Stimulated activated CD8-positive, alpha-beta memory T cell treated with anti-CD3 and anti-CD28 coated beads, Interleukin-4, amount 100 ng/mL, for 4 hours (primary cell): ENCODE data around the gene PYDC1.
"Not testable (repeated sequence)": the region's sequence is repeated elsewhere in the genome, so short reads cannot be mapped to it uniquely, and the experiment has no call there.

Experiments used
- DNase-seq, 2 donors: peaks; one replicate each; pipeline ENCODE4 v3.0.0-alpha.2; 2020; ENCODE audit warnings: low read depth in 2 of 2, low spot score in 1 of 2

Gene PYDC1

DNA sequence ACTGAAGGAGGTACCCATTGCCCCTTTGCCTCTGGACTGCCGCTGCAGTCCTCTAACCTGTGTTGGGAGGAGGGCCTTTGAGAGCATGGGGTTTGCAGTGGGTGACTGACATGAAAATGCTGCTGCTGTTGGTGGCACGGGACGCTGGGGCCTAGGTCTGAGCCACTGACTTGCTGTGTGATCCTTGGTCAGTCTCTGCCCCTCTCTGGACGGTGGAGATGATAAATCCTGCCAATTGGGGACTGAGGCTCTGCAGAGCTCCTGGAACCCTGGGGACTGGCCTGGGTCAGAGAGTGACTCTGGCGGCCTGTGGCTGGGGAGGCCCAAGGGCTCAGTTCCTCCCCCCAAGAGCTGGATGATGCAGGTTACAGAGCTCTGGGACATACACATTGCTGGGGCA, 6.1 kb upstream of the PYDC1 start:
- DNase-seq = no peak

GRCh38 chr16:31221357-31222160, 4.6 kb upstream of the PYDC1 start:
- DNase-seq = no peak

DNA sequence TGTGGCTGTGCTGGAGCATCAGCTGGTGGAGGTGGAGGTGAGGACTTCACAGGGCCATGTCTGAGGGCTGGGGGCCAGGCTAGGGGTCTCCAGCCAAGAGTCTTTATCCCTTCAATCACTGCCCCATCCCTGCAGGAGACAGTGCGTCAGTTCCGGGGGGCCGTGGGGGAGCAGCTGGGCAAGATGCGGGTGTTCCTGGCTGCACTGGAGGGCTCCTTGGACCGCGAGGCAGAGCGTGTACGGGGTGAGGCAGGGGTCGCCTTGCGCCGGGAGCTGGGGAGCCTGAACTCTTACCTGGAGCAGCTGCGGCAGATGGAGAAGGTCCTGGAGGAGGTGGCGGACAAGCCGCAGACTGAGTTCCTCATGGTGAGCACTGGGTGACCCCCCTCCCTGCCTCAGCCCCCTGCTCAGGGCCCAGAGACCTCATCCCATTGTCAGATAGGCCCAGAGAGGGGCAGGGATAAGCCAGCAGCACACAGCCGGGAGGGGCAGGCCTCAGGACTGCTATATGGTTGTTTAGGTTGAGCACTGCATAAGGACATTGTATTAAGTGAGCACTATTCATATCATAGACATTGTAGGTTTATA, 2.3 kb upstream of the PYDC1 start:
- no peak for DNase-seq

DNA sequence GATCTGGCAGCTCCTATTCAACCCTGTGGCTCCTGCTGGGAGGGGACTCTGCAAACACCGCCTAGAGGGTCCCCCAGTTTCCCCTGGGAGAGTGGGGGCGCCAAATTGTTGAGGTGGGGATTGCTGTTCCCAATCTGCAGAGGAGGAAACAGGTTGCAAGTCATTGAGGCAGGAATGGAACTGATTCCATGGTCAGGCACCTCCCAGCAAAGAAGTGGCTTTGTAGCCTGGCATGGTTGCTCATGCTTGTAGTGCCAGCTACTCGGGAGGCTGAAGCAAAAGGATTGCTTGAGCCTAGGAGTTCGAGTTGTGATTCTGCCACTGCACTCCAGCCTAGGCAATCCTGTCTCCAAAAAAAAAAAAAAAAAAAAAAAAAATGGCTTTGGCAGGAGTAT, 198 bp upstream of the PYDC1 start:
- no peak for DNase-seq

GRCh38 chr16:31215287-31216162, 1.4 kb downstream of the PYDC1 start:
- DNase-seq = no peak

DNA sequence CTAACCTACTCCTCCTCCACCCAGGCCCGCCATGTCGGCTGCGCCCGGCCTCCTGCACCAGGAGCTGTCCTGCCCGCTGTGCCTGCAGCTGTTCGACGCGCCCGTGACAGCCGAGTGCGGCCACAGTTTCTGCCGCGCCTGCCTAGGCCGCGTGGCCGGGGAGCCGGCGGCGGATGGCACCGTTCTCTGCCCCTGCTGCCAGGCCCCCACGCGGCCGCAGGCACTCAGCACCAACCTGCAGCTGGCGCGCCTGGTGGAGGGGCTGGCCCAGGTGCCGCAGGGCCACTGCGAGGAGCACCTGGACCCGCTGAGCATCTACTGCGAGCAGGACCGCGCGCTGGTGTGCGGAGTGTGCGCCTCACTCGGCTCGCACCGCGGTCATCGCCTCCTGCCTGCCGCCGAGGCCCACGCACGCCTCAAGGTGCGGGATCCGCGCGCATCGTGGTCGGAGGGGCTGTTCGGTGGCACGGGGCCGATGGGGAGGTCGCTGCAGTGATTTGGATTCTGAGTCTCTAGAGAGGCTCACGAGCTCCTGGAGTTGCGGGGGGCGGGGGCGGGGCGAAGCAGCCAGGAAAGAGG, 2.1 kb downstream of the PYDC1 start:
- no peak for DNase-seq

DNA sequence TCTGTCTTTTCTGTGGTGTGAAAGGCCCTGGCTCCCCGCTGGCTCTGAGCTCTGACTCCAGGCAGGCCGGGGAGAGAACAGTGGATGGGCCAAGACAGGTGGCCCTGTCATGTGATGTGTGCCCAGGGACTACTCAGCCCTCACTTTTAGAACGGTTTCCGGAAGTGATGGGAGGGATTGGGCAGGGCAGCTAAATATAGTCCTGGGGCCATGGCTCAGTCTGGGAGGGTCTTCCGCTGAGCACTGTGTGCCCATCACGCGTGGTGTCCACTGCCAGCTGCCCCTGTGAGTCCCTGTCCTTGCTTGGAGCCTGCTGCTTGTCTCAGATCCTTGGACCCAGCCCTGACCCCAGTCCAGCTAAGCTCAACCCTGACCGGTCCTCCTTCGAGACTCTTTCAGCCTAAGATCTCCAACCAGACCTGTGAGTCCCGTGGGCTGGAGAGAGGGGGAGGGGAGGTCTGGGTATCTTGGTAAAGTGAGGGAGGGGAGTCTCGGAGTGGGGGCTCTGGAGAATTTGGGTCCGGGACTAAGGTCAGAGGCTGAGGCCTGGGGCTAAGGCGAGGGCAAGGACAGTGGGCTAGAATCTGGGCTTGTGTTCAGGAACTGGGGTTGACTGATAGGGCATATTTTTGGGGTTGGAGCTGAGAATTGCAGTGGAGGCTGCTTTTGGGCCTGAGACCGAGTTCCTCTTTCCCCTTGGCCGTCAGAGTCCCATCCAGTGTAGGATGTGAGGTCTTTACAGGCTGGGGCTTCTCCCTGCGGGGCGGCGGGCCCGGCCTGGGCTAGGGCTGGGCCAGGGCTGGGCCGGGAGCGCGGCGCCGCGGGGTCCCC, 2.8 kb downstream of the PYDC1 start, which contains the start of gene TRIM72:
TSS of gene TRIM72 (plus strand) at position 243 of the 831 bp plus-strand sequence. CDS start 620 bp downstream, outside the sequence.
- DNase-seq = no peak

- no peak for DNase-seq
Observed at GRCh38 chr16:31213342-31213741, 3.6 kb downstream of the PYDC1 start.

GRCh38 chr16:31206776-31207175, 10.2 kb downstream of the PYDC1 start:
- no peak for DNase-seq

DNA sequence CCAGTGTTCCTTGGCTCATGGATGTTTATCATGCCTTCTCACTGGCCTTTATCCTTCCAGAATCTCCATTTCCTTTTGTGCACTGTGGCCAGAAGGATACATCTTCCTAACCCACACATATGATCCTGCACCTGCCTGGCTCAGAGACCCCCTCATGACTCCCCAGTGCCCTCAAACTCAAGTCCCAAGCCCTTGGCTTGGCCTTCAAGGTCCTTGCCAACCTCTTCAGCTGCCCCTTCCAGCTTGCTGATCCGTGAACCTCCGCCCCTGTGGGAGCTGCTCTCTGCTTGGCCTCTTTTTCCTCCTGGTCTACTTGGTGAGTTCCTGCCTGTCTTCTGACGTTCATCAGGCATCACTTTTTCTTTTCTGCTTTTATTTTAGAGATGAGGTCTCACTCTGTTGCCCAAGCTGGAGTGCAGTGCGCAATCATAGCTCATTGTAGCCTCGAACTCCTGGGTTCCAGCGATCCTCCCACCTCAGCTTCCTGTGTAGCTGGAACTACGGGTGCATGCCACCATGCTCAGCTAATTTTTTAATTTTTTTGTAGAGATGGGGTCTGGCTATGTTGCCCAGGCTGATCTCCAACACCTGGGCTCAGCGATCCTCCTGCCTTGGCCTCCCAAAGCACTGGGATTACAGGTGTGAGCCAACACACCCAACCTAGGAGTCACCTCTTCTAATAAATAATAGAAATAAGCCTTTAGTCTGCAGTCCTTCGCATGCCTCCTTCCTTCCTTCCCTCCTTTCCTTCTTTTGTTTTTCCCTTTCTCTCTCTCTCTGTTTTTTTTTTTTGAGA, 11.9 kb downstream of the PYDC1 start:
- DNase-seq = no peak

GRCh38 chr16:31202414-31203375, 14.2 kb downstream of the PYDC1 start, which contains the start of gene PYCARD:
PYCARD (minus strand) TSS chr16:31202760; CDS start chr16:31202690, 70 bp downstream.
- DNase-seq = no peak

DNA sequence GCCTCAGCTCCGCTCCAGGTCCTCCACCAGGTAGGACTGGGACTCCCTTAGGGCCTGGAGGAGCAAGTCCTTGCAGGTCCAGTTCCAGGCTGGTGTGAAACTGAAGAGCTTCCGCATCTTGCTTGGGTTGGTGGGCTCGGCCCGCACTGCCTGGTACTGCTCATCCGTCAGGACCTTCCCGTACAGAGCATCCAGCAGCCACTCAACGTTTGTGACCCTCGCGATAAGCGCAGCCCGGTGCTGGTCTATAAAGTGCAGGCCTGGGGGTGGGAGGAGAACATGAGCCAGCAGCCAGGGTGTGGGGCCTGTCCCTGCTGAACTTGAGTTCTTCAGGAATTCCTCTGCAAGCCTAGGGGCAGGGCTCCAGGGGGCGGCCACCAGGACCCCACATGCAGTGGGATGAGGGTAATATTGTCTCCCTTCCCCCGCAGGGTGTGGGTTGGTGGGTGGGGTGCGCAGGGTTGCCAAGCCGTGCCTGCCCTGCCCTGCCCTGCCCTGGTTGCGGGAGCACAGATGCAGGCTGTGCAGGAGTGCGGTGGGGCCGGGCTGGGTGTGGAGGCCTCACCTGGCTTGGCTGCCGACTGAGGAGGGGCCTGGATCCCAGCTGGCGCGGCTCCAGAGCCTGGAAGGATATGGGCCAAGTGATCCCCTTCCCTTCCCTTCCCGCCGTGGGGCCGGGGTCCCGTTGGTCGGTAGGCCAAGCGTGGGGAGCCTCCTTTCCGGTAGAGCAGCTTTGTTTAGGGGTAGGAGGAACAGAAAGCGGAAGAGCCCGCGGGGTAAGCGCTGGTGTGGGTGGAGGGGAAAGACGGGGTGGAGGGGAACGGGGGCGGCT, 15.1 kb downstream of the PYDC1 start:
- no peak for DNase-seq

DNA sequence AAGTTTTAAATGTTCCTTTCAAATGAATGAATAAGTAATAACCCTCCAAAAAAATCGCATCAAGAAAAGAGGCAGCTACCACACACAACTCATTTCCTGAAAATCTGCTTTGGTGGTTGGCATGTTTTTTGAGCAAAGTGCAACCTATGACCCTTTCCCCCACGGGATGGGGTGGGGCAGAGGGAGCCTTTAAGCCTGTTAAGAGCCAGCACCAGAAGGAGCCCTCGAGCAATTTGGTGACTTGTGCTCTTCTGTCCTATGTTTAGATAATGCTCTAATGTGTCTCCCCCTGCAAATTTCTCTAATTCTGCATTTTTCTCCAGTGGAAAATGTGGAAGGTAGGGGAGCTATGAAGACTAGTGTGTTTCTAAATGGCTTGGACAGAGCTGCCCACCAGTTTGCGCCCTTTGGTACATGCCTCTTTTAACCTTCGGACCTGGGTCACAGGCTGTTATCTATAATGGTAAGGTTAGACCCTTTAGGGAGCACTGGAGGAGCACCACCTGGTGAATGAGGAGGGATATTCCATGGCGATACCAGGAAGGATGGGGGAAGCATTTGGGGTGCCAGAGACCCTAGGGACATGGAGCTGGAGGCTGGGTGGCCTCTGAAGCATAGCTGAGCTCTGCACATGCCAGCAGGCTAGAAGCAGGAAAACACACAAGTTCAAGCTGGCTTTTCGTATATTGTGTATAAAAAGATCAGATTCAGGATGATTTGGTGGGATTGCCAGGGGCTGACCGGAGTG, 15.9 kb downstream of the PYDC1 start:
- no peak for DNase-seq

GRCh38 chr16:31200111-31200510, 16.8 kb downstream of the PYDC1 start:
- DNase-seq = not testable (repeated sequence)

DNA sequence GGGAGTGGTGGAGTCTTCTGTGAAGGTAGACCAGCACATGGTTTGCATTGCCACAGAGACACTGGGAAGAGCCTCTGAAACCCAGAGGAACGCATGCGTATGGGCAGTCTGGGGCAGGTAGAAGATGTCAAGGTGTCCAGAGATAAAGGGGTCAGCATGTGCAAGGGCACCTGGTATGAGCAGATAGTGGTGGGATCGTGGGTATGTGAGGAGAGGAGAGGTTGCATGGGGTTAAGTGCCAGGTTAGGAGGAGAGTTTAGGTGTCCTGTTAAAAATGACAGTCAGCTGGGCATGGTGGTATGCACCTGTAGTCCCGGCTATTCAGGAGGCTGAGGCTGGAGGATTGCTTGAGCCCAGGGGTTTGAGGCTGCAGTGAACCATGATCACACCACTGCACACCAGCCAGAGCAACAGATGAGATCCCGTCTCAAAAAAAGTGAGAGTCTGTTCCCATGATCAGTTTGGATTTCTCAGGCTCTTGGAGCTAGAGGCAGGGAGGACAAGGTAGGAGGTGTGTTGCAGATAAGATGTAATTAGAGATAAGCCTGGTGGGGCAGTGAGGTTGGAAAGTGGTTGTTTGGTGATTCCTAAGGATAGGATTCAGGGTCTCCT, 17.4 kb downstream of the PYDC1 start:
- no peak for DNase-seq

DNA sequence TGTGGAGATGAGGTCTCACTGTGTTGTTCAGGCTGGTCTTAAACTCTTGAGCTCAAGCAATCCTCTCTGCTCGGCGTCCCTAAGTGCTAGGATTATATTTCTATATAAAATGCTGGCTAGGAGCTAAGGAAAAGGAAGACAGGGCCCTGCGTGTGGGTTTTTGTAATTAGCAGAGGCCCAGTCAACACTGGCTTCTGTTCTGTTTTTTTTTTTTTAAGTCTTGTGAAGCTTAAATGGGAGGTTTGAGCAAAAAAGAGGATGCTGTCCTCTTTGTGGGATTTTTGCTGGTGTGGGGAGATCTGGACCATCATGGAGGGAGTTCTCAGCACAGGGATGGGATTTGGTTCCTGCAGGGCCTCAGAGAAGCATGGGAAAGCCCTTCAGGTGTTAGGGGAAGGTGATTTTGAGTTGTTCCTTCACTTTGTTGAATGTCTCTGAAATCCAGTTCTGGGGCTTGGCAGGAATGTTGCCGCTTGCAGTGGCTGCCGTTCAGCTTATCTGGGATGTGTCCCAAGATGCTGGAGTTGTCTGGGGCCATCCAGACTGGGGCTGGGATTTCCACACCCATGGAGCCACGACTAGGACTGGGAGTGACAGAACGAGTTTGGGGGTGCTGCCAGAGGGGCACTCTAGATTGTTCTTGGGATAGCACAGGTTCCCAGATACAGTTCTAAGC, 18.6 kb downstream of the PYDC1 start:
- no peak for DNase-seq
